ENCODE measurements around the gene ACAP3. TPM values are rescaled to one million over a fixed set of nuclear protein-coding genes. Genes with fewer than 3 reads are reported as not detected.

ACAP3 gene
- total RNA-seq, 1 donor from 2014 or later, result 26.1 TPM

DNA sequence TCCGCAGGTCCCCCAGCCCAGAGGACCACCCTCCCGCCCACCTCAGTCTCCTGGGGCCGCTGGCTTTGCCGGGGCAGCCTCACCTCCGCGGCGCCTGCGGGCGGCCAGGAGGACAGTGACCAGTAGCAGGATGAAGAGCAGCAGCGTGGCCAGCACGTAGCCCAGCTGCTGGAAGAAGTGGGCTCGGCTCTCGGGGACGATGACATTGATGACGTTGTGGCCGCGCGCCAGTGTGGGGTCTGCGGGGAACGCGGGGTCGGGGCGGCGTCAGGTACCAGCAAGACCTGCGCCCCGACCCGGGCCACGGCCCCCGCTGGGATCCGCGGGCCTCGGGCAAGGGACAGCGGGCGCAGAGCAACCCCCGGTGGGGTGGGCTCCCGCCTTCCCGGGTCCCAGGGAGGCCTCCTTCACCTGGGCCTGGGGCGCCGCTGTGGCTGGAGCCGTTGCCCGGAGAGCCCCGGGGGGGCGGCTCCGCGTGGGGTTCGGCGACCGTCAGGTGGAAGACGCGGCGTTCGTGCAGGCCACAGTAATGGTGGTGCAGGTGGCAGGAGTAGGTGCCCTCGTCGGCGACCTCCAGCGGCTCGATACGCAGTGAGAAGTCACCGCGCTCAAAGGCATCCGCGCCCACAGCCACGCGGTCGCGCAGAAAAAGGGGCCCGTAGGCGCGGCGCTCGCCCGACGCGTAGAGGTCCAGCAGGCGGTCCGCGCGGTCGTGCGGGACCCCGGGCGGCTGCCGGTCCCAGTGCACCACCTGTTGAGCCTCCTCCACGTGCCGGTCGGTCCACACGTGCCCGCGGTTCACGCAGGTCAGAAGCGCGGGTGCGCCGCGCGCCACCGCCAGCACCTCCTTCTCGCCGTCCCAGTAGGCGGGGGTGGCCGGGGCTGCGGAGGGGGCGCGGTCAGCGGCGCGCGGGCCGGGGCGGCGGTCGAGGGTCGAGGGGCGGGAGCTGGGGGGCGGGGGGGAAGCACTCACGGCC is 46.8 kb upstream of the ACAP3 start:
- Mint-ChIP-seq H3K4me3 (no peak overlapping the region), H3K27me3 (peaks cover 21% of the 10 kb centered on the region), H3K36me3 (ENCODE audit: low read depth) (no peaks in the 10 kb centered on the region), H3K4me1 (peaks cover 21% of the 10 kb centered on the region), H3K9me3 (no peaks in the 10 kb centered on the region), H3K27ac (no peak overlapping the region)
- POLR2A ChIA-PET, result no interaction called here
- ATAC-seq (ENCODE audit: low read depth), result peak; percentile 16
- TF ChIP-seq CTCF (IDR thresholded peaks at IDR 0.05), result no peak
- no peak for DNase-seq
- CTCF ChIA-PET, result no interaction called here
- intact Hi-C loops (cut with micrococcal nuclease), result loop anchor here (5.0 kb wide), 1 partner anchor 88 kb away; no protein-coding TSS in a partner anchor

DNA sequence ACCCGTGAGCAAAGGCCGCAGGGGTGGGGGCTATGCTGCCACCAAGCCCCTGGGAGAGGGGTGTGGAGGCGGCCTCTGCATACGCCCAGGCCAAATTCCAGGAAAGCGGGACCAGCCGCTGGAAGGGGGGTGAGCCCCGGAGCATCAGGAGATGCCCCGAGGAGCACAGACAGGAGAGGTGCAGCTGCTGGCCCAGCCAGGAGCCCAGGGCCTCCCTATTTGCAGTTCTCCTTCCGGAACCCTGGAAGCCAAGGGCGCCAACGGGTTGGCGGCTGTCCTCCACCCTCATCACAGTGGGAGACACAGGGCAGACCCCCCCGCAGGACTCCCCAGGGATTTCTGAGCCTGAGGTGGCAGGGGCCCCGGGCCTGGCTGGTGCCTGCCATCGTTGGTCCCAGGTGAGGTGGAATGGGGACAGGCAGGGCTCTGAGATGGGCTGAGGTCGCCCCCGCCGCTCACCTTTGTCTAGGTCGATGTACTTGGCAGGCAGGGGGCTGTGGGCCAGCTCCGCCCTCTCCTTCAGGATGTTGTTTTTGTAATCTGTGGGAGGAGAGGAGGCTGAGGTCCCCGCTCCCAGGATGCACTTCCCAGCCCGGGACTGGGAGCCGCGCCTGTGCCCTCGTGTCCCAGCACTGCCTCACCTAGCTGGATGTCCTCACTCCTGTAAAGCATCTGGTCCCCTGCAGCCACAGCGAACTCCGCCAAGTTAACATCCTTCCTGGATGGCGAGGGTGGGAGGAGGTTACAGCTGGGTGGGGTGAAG is 45.8 kb upstream of the ACAP3 start:
- CTCF ChIA-PET, result no interaction called here
- ATAC-seq (ENCODE audit: low read depth) (no peak), DNase-seq (no peak)
- peaks cover 17% of the 10 kb centered on the region for H3K4me1 Mint-ChIP-seq
- H3K36me3 Mint-ChIP-seq (ENCODE audit: low read depth), result no peaks in the 10 kb centered on the region
- H3K27ac Mint-ChIP-seq, result no peak overlapping the region
- no peaks in the 10 kb centered on the region for H3K9me3 Mint-ChIP-seq
- no peak for TF ChIP-seq CTCF (IDR thresholded peaks at IDR 0.05)
- POLR2A ChIA-PET, result no interaction called here
- no peak overlapping the region for H3K4me3 Mint-ChIP-seq
- intact Hi-C loops (cut with micrococcal nuclease), result loop anchor here (5.0 kb wide), 1 partner anchor 89 kb away; no protein-coding TSS in a partner anchor
- peaks cover 18% of the 10 kb centered on the region for H3K27me3 Mint-ChIP-seq

- ATAC-seq (ENCODE audit: low read depth), result no peak
- DNase-seq, result no peak
- no peaks in the 10 kb centered on the region for H3K9me3 Mint-ChIP-seq
- TF ChIP-seq CTCF (IDR thresholded peaks at IDR 0.05), result no peak
- no peak overlapping the region for H3K4me3 Mint-ChIP-seq
- H3K4me1 Mint-ChIP-seq, result peaks cover 22% of the 10 kb centered on the region
- peaks cover 18% of the 10 kb centered on the region for H3K27me3 Mint-ChIP-seq
- CTCF ChIA-PET, result interaction anchor here (1.3 kb wide), 1 partner anchor 18 kb away, joined by 4 read pairs; no protein-coding TSS in a partner anchor
- no peak overlapping the region for H3K27ac Mint-ChIP-seq
- POLR2A ChIA-PET, result no interaction called here
- no peaks in the 10 kb centered on the region for H3K36me3 Mint-ChIP-seq (ENCODE audit: low read depth)
- intact Hi-C loops (cut with micrococcal nuclease), result loop anchor here (5.0 kb wide), 1 partner anchor 89 kb away; no protein-coding TSS in a partner anchor
Observed at GRCh38 chr1:1352786-1353388, 45.2 kb upstream of the ACAP3 start.

DNA sequence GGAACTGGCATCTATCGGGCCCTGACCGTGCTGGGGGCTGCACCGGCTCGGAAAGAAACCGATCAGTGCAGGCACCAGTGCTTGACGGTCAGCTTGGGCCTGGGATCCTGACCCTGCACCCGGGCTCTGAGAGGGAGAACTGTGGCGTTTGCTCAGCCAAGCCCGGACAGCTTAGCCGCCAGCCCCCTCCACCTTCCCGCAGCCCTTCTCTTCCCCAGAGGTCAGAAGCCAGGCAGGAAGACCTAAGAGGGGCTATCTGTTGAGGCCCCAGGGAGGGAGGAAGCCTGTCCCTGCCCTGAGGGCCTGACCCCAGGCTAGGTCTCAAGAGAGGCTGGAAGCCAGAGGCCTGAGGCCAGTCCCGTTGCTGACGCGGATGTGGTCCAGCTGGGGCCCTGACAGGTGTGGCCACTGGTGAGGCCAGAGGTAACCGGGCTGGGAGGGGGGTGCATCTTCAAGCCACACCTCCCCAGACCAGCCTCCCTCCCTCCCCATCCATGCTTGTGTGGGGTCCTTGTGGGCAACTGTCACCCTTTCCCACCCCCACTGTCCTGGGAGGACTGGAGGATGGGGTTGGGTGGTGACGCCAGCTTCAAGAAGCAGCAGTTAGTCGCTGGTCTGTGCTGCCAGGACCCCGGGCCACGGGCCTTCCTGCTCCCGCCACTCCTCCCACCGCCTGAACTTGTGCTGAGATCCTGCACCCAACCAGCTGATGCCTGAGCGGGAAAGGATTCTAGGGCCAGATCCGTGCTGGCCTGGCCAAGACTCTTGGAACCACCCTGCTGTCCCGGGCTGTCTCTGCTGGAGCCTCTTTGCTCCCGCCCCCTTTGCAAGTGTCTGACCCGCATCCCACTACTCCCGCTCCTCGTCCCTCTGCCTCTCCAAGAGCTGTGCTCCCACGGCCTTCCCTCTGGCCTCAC is 44.0 kb upstream of the ACAP3 start:
- ChIA-PET CTCF (interaction anchor here (1.3 kb wide), 1 partner anchor 19 kb away, joined by 4 read pairs; no protein-coding TSS in a partner anchor), POLR2A (no interaction called here)
- TF ChIP-seq CTCF (IDR thresholded peaks at IDR 0.05), result no peak
- H3K36me3 Mint-ChIP-seq (ENCODE audit: low read depth), result no peaks in the 10 kb centered on the region
- peak overlapping the region; percentile 59 for H3K4me3 Mint-ChIP-seq
- peaks cover 27% of the 10 kb centered on the region for H3K4me1 Mint-ChIP-seq
- peak overlapping the region; percentile 43 for H3K27ac Mint-ChIP-seq
- intact Hi-C loops (cut with micrococcal nuclease), result loop anchor here (5.0 kb wide), 1 partner anchor 91 kb away; no protein-coding TSS in a partner anchor
- ATAC-seq (ENCODE audit: low read depth) (no peak), DNase-seq (no peak)
- H3K27me3 Mint-ChIP-seq, result peaks cover 12% of the 10 kb centered on the region
- H3K9me3 Mint-ChIP-seq, result no peaks in the 10 kb centered on the region

Measured in activated B cell treated with CpG ODN at 0.5 μM for 24 hours (primary cell).